Cerebellar cortex (tissue), 1 donor: ENCODE data around the gene CMKLR1.

Experiments
- DNase-seq: peaks from one replicate; pipeline ENCODE4 v3.0.0-alpha.2; 2015; ENCODE audit warnings: low spot score

The CMKLR1 gene

GRCh38 chr12:108338915-108339657, at the start of gene CMKLR1:
TSS of gene CMKLR1 (minus strand) at chr12:108339311. CDS start at chr12:108293591, 45,720 bp downstream.
- no peak for DNase-seq

- DNase-seq = peak; percentile 74
These were observed 48.7 kb upstream of the CMKLR1 start for GRCh38 chr12:108387771-108388170.

- DNase-seq = no peak
These were observed 47.7 kb upstream of the CMKLR1 start for GRCh38 chr12:108386709-108387360.

- DNase-seq = no peak
These were observed 43.3 kb upstream of the CMKLR1 start for GRCh38 chr12:108382437-108382801.

GRCh38 chr12:108381787-108382436, 42.8 kb upstream of the CMKLR1 start:
- DNase-seq = peak; percentile 69

GRCh38 chr12:108380382-108380781, 41.3 kb upstream of the CMKLR1 start:
- no peak for DNase-seq

DNA sequence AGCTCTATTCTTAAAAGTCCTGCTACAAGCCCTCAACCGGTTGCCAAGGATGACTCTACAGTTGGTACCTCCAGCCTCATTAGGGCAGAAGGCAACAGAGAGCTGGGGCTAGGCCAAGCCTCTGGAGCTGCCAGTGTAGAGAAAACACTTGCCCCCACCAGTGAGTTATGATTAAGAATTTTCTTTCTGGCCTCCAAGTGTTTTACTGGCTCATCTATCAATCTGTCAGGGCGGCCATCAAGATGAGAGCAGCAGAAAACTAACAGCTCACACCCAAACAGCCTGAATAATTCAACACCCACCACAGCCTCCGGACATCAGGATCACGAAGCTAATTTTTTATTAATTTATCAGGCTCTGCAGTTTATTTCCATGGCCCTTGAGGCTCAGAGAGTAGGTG, 40.7 kb upstream of the CMKLR1 start:
- DNase-seq = no peak

- no peak for DNase-seq
These were observed 39.8 kb upstream of the CMKLR1 start for GRCh38 chr12:108378926-108379325.

DNA sequence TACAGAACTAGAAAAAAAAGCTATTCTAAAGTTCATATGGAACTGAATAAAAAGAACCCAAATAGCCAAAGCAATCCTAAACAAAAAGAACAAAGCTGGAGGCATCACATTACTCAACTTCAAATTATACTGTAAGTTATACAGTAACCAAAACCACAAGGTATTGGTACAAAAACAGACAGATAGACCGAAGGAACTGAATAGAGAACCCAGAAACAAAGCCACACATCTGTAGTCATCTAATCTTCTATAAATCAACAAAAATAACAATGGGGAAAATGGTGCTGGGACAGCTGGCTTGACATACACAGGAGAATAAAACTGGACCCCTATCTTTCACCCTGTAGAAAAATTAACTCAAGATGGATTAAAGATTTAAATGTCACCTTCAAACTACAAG, 38.1 kb upstream of the CMKLR1 start:
- DNase-seq = no peak

DNA sequence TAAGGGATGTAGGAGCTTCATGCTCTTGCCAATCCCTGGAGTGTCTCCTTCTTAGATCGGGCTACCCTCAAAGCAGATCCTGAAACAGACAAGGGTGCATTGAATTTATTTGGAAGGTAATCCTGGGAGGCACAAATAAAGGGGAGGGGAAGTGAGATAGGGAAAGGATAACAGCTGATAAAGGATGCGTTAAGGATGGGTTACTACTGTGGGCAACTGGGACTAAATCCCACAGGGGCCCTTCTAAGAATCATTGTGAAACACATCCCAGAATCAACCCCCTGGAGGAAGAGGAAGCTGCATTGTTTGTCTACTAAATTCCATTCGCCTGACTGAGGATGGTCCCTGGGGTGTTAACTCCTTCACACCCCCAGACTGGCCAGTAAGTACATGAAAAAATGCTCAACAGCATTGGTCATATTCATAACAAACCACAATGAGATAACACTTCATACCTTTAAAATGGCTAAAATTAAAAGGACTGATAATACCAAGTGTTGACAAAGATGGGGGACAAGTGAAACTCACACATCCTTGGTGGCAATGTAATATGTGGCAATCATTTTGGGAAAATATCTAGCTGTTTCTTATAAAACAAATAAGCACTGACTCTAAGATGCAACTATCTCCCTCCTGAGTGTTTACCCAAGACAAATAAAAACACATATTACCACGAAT, 37.0 kb upstream of the CMKLR1 start:
- DNase-seq = no peak

DNA sequence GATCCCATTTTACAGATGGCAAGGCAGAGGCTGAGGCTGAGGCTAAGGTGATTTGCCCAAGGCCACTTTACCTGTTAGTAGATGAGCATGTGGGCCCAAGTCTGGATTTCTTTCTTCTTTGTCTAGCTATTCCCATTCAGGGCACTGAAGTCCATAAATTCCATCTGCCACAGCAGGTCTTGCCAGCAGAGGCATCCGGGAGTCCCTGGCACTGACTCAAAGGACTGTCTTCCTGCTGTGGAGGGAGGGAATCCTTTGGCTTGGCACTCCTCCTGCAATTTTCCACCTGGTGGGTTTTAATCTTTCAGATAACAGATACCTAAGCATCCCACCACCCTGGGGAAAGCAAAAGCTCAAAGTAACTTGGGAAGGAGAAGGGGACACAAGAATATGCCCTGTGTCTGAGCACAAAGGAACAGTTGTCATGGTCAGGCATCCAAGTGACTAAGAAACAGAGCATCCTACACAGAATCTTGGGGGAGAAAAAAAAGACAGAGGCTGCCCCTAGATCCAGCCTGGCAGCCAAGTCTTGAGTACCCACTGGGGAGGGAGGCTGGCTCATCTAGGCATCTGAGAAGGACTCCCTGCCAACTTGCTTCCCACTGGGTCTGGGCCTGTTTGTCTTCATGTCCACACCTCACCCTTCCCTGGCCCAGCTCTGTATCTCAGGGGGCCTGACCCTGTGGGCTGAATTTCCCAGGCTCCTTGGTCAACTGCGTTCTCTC, 35.6 kb upstream of the CMKLR1 start:
- DNase-seq = peak; percentile 97

- no peak for DNase-seq
These were observed 34.0 kb upstream of the CMKLR1 start for GRCh38 chr12:108373111-108373510.

DNA sequence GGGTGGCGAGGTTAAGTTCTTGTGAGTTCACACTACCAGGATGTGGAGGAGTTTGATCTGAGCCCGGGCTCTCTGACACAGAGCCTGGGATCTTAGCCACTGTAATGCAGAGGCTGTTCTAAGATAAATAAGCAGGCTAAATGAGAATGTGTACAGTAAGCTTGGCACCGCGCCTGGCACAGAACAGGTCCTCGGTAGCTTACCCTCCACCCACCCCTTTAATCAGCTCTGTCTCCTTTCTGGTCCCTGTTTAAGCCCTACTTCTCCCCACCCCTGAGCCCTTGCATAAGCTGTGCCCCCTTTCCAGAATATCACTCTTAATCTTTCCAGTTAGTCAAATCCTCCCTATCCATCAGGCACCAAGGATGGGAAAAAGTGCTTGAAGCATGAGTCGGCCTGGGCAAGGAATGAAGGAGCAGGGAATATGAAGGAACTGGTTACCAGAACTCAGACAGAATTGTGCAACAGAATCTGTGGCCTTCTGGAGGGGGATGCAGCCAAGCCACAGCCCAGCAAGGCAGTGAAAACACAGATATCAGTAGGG, 32.8 kb upstream of the CMKLR1 start:
- no peak for DNase-seq

DNA sequence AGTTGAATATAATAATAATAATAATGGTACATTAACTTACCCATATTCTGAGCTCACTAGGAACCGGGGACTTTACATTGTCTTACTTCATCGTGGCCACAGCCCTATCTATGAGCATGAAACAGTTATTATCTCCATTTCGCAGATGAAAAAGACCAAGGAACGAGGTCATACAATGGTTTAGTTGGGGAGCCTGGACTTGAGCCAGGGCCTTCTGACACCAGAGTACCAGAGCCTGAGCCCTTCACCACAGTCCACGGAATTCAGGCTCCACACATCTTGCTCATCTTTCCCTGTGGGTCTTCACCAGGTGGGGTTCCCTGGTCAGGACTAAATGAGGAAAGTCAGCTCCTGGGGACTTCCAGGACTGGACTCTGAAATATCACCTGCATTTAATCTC, 31.3 kb upstream of the CMKLR1 start:
- DNase-seq = no peak

- DNase-seq = no peak
These were observed 30.8 kb upstream of the CMKLR1 start for GRCh38 chr12:108369736-108370396.

GRCh38 chr12:108368089-108368488, 29.0 kb upstream of the CMKLR1 start:
- no peak for DNase-seq

GRCh38 chr12:108367436-108367835, 28.3 kb upstream of the CMKLR1 start:
- peak; percentile 91 for DNase-seq

DNA sequence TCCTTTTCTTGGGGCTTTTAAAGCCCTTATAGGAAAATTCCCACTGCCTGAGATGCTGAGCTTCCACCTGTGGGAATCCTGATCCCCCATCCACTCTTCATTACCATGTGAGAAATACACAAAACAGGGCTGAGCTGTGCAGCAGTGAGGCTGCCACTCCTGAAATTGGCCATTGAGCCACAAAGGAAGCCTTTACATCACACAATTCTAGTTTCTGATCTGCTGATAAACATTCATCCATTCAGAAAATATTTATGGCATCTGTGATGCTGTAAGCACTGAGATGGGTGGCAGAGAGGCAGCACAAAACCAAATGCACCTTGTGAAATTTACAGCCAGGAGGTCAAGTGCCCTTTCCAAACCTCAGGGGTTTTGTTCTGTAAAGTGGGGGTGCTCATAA, 26.2 kb upstream of the CMKLR1 start:
- no peak for DNase-seq

DNA sequence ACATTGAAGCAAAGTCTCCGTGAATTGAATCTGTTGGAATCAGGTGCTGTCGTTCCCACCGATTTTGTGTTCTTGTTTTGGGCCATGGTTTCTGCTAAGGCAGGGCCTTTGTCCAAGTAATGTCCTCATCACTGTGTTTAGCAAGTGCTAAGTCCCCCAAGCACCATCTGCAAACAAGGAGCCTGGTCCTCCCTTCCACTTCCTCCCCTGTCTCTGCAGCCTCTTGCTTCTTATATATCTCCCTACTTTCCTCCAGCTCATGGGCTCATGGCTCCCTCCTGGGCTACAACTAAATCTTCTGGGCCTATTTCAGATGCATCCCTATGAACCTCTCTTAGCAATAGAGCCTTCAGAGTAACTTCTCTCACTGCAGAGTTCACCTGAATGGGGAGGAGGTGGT, 25.8 kb upstream of the CMKLR1 start:
- DNase-seq = no peak

- DNase-seq = no peak
These were observed 24.5 kb upstream of the CMKLR1 start for GRCh38 chr12:108363565-108363964.

- DNase-seq = no peak
These were observed 24.1 kb upstream of the CMKLR1 start for GRCh38 chr12:108363165-108363564.
